CD4-positive, alpha-beta T cell treated with Interleukin-4 for 4 hours (primary cell): ENCODE results near the gene USP37.
"Not testable (repeated sequence)": the region's sequence is repeated elsewhere in the genome, so short reads cannot be mapped to it uniquely, and the experiment has no call there.

Source experiments
- DNase-seq: peaks from one replicate; pipeline ENCODE4 v3.0.0-alpha.2; 2020

USP37 gene

DNA sequence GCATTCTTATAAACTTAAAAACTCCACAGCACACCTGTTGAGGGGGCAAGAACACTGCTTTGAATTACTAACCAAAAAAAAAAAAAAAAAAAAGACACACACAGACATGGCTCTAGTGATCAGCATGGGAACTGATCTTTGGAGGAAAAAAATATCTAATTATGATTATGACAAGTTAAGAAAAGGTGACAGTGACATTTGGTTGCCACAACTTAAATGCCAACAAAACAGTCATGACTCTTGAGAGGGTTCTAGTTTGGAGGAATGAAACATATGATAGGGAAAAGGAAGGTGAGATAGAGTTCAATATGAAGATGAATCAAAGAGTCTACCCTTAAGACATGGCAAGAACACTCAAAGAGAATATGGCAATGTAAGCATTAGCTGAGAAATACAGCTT, 20.6 kb downstream of the USP37 start:
- DNase-seq: no peak

DNA sequence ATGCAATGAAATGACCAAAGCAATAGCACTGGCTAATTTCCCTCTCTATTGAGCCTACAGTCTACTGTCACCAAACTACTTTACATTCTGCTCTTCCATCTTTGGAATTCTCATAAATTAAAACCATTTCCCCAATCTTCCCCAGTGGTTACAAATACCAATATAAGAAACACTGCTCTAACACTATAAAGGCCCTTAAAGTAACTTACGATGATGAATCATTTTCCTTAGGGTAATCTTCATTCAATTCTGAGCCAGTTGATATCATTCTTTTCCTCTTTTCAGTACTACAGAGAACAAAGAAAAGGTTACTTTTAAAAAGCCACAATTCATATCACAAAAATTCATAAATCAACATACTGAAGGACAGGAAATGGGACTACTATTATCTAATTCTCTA, 22.1 kb downstream of the USP37 start:
- DNase-seq: no peak

DNA sequence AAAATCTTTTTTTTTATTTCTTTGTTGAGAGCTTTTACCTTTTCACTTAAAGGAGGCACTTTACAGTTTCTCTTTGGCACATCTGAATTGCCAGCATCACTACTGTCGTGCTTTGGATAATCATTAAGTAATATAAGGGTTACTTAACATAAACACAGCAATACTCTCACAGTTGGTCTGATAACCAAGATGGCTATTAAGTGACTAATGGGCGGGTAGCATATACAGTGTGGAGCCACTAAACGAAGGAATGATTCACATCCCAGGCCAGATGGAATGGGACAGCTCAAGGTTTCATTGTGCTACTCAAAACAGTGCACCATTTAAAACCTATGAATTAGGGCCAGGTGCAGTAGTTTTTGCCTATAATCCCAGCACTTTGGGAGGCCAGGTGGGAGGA, 28.1 kb downstream of the USP37 start:
- no peak for DNase-seq

DNA sequence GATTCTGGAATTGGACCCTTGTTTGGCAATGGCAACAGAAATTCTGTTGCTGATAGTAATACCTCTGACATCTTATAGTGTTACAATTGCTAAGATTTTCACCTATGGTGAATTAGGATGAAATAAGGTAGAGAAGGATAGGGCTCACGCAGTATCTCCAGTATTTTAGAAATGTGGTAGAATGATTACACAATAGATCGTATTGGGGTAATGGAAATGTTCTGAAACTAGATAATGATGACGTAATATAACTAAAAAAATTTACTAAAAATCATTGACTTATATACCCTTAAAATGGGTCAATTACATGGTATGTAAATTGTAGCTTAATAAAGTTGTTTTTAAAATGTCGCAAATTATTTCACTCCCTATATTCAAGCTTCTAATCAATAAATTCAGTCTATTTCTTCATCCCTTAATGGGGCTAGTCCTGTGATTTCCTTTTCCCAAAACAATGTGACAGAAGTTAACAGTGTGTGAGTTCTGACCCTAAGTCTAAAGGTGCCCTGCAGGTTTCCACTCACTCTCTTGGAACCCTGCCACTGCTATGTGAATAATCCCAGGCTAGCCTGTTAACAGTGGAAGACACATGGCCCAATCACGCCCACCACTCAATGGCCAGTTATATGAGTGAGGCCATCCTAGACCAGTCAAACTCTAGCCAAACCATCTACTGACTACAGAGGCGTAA, 31.2 kb downstream of the USP37 start:
- no peak for DNase-seq

DNA sequence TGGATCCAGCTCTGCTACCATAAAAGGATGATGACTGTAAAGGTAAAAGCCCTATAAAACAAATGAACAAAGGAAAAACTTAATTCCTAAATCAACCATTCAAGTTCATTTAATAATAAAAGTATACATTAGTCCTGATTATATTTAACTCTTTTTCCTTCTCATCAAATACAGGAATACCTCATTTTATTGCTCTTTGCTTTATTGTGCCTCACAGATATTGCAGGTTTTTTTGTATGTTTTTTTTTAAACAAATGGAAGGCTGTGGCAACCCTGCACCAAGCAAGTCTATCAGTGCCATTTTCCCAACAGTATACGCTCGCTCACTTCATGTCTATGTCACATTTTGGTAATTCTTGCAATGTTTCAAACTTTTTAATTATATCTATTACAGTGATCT, 38.2 kb downstream of the USP37 start:
- DNase-seq: no peak

DNA sequence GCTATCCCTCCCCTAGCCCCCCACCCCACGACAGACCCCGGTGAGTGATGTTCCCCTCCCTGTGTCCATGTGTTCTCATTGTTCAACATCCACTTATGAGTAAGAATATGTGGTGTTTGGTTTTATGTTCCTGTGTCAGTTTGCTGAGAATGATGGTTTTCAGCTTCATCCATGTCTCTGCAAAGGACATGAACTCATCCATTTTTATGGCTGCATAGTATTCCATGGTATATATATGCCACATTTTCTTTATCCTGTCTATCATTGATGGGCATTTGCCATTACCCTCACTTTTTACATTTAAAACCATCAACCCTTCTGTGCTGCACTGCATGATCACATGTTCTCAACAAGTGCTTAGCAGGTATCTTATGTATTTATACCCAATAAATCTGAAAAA, 39.7 kb downstream of the USP37 start:
- DNase-seq: not testable (repeated sequence)

DNA sequence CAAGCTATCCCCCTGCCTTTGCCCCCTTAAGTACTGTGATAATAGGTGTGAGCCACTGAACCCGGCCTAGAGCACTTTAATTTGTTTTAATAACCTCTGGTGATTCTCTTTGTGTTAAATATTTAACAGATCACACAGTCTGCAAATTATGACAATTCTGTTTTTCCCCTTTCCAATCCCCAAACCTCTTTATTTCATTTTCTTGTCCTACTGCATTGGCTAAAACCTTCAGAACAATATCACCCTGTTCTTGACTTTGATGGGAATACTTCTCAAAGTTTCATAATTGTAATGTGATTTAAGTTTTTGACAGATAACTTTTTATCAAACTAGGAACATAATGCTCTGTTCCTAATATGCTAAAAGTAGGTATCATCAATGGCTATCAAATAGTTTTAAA, 44.5 kb downstream of the USP37 start:
- no peak for DNase-seq

DNA sequence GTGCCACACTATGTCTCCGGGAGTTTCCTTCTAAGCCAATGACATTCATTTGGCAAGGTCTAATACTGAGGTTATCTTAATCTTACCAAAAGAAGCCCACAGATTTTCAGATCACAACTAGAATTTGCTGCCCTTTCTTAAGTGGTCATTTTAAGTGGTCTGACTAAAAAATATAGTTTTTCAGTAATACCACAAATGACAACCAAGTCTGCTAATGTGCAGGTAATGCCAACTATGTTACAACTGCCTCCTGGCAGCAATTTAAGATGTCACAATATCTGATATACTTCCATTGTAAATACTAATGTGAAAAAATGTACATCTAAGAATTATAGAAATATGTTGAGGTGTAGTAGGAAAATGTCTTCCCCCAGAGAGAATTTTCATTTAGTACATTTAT, 49.3 kb downstream of the USP37 start:
- no peak for DNase-seq

DNA sequence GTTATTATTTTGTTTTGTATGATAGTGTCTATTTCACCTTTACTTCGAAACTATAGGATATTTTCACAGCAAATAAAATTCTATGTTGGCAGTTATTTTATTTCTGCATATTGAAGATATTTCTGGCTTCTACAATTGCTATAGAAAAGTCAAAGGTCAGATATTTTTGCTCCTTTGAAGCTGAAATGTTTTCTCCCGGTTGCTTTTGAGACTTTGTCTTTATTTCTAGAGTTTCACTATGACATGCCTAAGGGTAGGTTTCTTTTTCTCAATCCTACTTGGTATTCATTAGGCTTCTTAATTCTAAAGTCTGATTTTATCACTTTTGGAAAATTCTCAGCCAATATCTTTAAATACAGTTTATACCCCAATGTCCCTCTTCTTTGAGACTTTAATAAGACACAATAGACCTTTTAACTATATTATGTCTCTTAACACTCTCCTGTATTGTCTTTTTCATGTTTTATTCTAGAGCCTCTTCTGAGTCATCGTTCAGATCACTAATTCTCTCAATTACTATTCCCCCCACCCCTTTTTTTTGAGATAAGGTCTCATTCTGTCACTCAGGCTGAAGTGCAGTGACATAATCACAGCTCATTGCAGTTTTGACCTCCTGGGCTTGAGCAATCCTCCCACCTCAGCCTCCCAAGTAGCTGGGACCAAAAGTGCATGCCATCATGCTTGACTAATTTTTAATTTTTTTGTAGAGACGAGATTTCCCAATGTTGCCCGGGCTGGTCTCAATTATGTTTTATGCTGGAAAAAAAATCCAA, 50.5 kb downstream of the USP37 start:
- DNase-seq: no peak

DNA sequence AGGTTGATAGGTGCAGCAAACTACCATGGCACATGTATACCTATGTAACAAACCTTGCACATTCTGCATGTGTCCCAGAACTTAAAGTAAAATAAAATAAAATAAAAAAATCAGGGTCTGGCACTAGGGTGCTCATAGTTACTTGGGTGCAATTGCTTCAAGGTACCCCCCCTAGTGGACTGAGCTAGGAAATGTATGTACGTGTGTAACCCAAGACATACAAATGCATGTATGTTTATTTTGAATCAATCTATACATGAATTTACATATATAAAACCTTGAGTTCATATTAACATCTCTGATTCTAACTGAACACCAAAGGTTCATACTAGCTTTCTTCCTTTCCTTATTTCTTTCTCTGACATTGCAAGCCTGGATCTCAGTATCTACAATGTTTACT, 51.5 kb downstream of the USP37 start:
- peak; percentile 41 for DNase-seq

DNA sequence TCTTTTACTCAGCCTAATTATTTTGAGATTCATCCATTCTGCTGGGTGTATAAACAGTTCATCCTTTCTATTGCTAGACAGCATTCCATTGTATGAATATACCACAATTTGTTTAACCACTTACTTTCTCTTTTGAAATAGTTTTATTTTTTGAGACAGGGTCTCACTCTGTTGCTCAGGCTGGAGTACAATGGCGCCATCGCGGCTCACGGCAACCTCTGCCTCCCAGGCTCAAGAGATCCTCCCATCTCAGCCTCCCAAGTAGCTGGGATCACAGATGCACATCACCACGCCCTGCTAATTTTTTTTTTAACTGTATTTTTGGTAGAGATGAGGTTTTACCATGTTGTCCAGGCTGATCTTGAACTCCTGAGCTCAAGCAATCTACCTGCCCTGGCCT, 54.5 kb downstream of the USP37 start:
- DNase-seq: no peak

DNA sequence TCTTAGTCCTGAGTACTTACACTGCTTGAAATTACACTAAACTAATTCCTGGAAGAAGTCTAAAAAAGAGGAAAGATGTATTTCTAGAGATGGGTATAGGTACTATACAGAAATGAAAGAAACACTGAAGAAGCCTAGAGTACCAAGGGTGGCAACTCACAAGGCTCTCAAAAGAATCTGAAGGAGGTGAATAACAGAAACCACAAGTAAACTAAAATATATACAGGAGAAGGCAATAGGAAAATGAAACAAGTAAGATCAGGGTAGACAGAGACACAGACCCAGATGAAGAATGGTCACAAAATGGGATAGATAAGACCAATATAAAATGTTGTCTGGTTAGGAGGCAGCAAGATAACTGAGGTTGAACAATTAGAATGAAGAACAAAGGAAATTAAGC, 59.9 kb downstream of the USP37 start:
- no peak for DNase-seq

DNA sequence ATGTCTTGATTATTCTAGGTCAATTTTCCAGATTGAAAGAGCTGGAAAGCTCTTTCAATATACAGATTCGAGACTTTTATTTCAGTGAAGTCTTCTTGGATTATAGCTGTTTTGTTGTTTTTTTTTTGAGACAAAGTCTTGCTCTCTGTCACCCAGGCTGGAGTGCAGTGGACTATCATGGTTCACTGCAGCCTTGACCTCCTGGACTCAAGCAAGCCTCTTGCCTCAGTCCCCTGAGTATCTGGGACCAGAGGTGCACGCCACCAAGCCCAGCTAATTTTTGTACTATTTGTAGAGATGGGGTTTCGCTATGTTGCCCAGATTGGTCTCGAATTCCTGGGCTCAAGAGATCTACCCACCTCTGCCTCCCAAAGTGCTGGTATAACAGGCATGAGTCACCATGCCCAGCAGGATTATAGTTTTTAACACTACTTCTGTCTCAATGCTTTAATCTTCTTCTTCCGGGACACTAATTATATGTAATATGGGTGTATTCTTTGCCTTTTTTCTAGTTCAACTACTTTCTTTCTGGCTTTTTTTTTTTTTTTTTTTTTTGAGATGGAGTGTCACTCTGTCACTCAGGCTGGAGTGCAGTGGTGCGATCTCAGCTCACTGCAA, 62.3 kb downstream of the USP37 start:
- no peak for DNase-seq

DNA sequence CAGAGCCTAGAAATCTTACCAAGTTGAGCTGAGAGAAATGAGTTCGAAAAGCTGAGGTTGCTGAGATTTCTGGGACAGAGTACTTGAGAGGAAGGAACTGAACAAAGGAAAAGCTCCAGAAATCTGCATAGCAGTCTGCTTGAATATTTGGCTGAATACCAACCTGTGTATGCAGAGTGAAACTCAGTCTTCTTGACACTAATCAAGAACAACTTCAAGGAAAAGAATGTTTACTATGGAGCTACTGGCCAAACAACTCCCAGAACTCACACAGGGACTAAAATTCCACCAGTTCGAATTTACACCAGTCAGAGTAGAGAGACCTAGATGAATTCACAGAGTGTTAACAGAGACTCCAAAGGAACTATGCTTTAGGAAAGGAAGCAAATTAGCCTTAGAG, 66.5 kb downstream of the USP37 start:
- DNase-seq: no peak

DNA sequence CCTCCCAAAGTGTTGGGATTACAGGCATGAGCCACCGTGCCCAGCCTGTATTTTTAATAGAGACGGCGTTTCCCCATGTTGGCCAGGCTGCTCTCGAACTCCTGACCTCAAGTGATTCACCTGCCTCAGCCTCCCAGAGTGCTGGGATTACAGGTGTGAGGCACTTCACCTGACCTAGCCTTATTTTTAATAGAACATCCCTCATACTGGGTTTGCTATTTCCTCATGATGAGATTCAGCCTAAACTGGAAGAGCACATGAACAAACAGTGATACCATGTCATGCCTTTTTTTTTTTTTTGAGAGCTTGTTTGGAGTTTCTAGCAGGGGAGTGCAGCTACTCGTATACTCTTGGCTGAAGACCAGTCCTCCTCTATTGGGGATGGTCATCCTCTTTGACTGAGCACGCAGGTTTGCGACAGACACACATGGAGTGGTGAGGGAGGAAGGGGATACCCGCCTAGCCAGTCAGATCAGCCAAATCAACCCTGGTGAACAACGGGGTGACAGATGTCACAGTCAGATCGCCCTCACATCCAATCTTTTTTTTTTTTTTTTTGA, 67.6 kb downstream of the USP37 start:
- no peak for DNase-seq

DNA sequence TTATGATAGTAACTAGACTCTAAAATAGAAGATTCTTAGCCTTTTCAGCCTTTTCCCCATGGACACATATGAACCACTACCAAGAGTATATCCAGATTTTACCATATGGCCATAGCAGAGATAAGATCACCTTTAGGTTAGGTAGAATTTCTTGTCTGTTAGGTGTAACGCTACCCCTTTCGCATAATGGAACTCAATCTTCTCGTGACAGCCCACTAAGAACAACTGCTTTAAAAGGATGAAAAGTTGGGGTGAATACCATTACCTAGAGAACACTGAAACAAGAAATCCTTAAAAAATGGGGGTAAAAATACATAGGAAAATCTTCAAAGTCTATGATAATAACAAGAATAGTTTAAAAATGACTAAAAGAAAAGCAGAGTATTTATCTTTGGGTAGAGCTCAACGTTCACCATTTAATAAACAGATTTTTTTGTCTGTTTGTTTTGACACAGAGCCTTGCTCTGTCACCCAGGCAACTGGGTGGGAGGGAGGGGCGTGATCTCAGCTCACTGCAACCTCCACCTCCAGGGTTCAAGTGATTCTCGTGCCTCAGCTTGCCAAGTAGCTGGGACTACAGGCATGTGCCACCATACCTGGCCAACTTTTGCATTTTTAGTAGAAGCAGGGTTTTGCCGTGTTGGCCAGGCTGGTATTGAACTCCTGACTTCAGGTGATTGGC, 82.0 kb downstream of the USP37 start:
- DNase-seq: no peak

DNA sequence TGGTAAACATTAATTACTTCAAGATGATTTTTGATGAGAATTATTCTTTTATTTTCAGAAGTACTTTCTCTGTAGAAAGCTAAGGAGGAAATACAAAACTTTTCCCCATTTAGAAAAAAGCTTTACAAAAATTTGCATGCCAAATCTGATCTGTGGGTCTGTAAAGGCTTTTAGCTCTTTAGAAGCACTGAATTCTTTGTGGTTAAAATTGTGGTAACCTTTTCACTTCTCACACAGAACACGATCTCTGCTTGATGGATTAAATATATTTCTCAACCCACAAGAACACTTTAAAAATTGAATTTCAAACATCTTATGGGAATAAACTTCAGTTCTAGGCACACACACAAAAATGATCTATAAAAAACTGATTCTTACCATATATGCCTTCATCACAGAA, 85.5 kb downstream of the USP37 start:
- no peak for DNase-seq

DNA sequence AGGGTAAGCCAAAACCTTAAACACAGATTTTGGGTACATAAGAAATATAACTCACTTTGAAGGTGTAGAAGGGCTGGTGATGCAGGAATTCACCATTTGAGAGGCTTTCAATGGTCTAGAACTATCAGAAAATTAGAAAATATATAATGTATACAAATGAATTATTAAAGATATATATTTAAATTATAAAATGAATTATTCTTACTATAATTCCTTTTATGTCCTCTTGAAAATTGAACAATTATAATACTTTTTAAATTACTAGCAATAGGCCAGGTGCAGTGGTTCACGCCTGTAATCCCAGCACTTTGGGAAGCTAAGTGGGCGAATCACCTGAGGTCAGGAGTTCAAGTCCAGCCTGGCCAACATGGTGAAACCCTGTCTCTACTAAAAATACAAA, 88.6 kb downstream of the USP37 start:
- no peak for DNase-seq

DNA sequence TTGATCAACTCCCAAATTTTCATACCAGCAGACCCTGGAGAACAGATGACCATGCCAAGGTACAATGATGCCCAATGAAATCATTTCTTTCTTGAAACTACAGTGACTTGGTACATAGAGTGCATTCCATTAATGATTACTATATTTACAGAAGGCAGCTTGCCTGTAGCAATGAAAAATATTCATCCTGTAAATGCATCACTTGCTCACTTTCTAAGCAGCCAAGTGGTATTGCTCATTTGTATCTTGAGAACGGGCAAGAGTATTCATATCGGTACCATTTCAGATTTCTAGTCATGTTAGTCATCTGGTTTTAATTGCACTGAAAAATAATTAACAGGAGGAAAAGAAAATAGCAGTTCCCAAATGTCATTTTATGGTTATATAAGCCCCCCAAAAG, 89.6 kb downstream of the USP37 start:
- DNase-seq: no peak

DNA sequence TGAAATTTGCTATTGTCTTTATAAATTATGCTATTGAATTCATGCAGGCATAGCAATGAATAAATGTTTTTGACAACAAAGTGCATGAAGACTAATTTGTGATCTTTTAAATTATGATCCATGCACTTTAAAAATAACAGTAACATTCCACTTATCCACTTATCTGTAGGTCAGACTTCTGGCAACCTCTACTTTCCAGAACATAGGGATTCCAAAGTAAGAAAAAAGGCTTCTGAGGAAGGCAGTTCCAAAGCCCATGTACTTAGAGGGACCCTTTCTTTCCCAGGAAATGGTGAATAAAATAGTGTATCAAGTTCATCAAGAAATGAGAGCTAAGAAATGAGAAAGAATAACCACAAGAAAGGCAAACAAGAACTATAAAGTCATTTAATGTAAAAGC, 90.9 kb downstream of the USP37 start:
- DNase-seq: no peak

DNA sequence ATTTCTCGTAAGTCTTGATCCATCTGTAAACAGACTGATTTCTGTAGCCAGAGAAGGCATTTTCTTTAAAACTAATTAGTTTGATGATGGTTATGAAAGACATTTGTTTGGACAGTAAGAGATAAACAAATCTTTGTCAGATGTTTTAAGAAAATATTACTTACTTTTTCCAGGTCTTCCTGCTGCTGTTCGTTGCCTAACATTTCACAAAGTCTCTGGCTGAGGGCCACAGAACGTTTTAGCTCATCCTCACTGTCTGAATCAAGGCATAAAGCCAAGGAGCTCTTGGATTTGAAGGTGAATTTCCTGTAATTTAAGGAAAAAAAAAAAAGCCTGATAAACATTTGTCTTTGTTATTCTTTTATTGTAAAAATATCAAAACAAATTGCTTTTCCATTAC, 91.5 kb downstream of the USP37 start:
- DNase-seq: no peak

DNA sequence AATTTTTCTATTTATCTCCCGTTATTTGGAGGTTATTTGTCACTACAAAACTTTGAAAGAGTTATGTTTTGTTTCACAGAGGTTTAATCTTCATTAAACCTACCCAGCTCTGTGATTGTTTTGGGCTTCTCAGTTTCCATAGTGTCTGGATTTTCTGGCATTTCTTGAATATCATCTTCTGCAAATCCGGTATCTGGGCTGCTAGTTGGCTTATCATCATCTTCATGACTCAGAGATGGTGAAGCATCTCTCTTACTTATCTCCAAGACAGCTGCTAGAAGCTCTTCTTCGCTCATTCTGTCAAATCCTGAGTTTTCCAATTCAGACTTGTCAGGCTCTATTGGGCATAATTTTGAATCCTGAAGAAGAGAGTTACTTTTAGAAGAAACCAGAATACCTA, 93.6 kb downstream of the USP37 start:
- no peak for DNase-seq

DNA sequence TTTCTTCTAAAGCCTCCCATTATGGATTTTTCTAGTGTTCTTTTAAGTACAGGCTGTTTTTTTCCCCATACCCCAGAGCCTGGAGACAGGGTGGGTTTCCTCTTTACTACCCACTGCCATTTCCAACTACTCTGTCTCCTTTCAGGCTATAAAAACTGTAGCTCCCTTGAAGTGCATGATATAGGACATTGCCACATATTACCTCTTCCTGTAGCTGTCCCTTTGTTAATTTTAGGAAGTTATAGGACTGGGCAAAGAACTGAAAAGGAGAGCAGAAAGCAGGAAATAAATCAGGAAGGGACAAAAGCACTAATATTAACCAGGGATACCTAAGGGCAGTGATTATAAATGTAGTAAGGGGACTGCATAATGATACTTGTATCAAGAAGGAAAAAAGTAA, 95.2 kb downstream of the USP37 start:
- DNase-seq: no peak

DNA sequence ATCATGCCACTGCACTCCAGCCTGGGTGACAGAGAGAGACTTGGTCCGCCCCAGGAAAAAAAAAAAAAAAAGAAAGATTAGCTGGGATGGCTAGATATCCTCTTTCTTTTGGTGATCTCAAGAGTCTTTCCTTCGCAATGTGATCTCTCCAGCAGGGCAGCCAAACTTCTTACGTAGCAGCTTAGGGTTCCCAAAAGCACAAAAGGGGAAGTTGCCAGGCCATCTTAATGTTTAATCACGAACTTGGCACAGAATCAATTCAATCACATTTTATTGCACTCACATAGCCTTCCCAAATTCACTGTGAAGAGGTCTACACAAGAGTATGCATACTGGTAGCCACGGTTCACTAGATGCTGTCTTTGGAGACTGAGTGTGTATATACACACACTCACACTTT, 96.2 kb downstream of the USP37 start:
- no peak for DNase-seq
